Keratinocyte (primary cell): Measurements from ENCODE around the gene SLC7A14. TPM values are rescaled to one million over a fixed set of nuclear protein-coding genes. Genes with fewer than 3 reads are reported as not detected.

ENCODE experiments used
- DNase-seq: peaks from one replicate; pipeline ENCODE4 v3.0.0-alpha.2; 2011; ENCODE audit warnings: low read depth, missing footprints, low spot score
- FAIRE-seq: peaks from 2 replicates; lab custom pipeline; 2011; peaks lifted over from hg19 to GRCh38; lab: Jason Lieb, UNC
- H2AFZ ChIP-seq: 2 replicates; pipeline ENCODE4 v1.6.0; 2012; ENCODE audit warnings: low read length, control low read depth, inconsistent platforms; ENCODE audit not compliant: control insufficient read depth
- H3K27ac ChIP-seq: 2 replicates; pipeline ENCODE4 v1.5.1; 2011; ENCODE audit warnings: low read length; ENCODE audit not compliant: control insufficient read depth, insufficient read depth
- H3K27me3 ChIP-seq: 3 replicates; pipeline ENCODE4 v1.6.0; 2011; ENCODE audit warnings: low read length; ENCODE audit not compliant: control insufficient read depth, insufficient read depth; ENCODE audit errors: extremely low read depth
- H3K36me3 ChIP-seq, 2 experiments: 2 replicates in 1 of 2; 3 replicates in 1 of 2; pipeline ENCODE4 v1.5.1; 2011; ENCODE audit warnings: low read length in 2 of 2, mild to moderate bottlenecking in 1 of 2; ENCODE audit not compliant: control insufficient read depth in 2 of 2, insufficient read depth in 2 of 2; ENCODE audit errors: extremely low read depth in 1 of 2
- H3K4me1 ChIP-seq: 3 replicates; pipeline ENCODE4 v1.5.1; 2011; ENCODE audit warnings: low read length; ENCODE audit not compliant: control insufficient read depth, insufficient read depth; ENCODE audit errors: extremely low read depth
- H3K4me2 ChIP-seq: 3 replicates; pipeline ENCODE4 v1.6.0; 2011; ENCODE audit warnings: low read depth, low read length; ENCODE audit not compliant: control insufficient read depth, insufficient read depth; ENCODE audit errors: extremely low read depth
- H3K4me3 ChIP-seq, 3 experiments: fragments of 200-600 bp in 1 of 3; sonication (generic) in 1 of 3; 2 replicates in 2 of 3; 3 replicates in 1 of 3; pipeline ENCODE4 v1.5.1; 2011 to 2016; ENCODE audit warnings: low read length in 3 of 3, mild to moderate bottlenecking in 3 of 3, control low read depth in 2 of 3, inconsistent platforms in 1 of 3, low read depth in 1 of 3, mixed read lengths in 1 of 3, mixed run types in 1 of 3, moderate library complexity in 1 of 3; ENCODE audit not compliant: control insufficient read depth in 2 of 3, insufficient read depth in 2 of 3; ENCODE audit errors: extremely low read depth in 1 of 3
- H3K79me2 ChIP-seq: 2 replicates; pipeline ENCODE4 v1.6.0; 2012; ENCODE audit warnings: low read length; ENCODE audit not compliant: control insufficient read depth, insufficient read depth
- H3K9ac ChIP-seq: 3 replicates; pipeline ENCODE4 v1.6.0; 2011; ENCODE audit warnings: low read length; ENCODE audit not compliant: control insufficient read depth, insufficient read depth; ENCODE audit errors: extremely low read depth
- H3K9me1 ChIP-seq: 3 replicates; pipeline ENCODE4 v1.6.0; 2011; ENCODE audit warnings: low read length; ENCODE audit not compliant: control insufficient read depth, insufficient read depth; ENCODE audit errors: extremely low read depth
- H3K9me3 ChIP-seq: 2 replicates; pipeline ENCODE4 v1.5.1; 2012; ENCODE audit warnings: low read depth, low read length; ENCODE audit not compliant: control insufficient read depth
- H4K20me1 ChIP-seq: 3 replicates; pipeline ENCODE4 v1.6.0; 2011; ENCODE audit warnings: low read length; ENCODE audit not compliant: control insufficient read depth, insufficient read depth; ENCODE audit errors: extremely low read depth
- CTCF ChIP-seq, 3 experiments: IDR thresholded peaks in 1 of 3; conservative IDR thresholded peaks in 1 of 3; optimal IDR thresholded peaks in 1 of 3; 2 replicates in 2 of 3; 3 replicates in 1 of 3; pipeline versions ENCODE3 to v1.5.1; 2011; ENCODE audit warnings: low read length in 3 of 3, mild to moderate bottlenecking in 3 of 3, moderate library complexity in 2 of 3, control low read depth in 1 of 3, inconsistent platforms in 1 of 3; ENCODE audit not compliant: insufficient read depth in 2 of 3; ENCODE audit errors: extremely low read depth in 1 of 3
- EZH2 ChIP-seq: IDR thresholded peaks from one replicate; pipeline ENCODE4 v1.6.1; 2012; ENCODE audit warnings: inconsistent platforms, mild to moderate bottlenecking, low read length, moderate library complexity
- dilution Hi-C: fragments of 300-500 bp; cut with MboI; formaldehyde crosslinking; loops from one replicate; pipeline ENCODE4 v1.7.0; 2020; ENCODE audit warnings: low sequenced_read_pairs; ENCODE audit not compliant: extremely low pct_ligation_motif_present
- polyA plus RNA-seq, 5 experiments: library from polyadenylated mRNA; depleted of rRNA in 3 of 5; stranded (reverse) in 3 of 5; stranded (forward) in 1 of 5; unstranded in 1 of 5; fragments of >200 nt; gene quantifications; 1 replicate in 1 of 5; 2 replicates in 3 of 5; 3 replicates in 1 of 5; pipeline versions ENCODE4 v1.2.1 to v1.2.3, GENCODE V29; 2011 to 2012; ENCODE audit warnings: missing spikeins in 2 of 5, low read depth in 1 of 5, low replicate concordance in 1 of 5

Gene SLC7A14
- polyA plus RNA-seq, 1 donor (not counting 4 experiments of a cell fraction or from before 2014, with no cell fraction given), result not detected

- H3K27me3 ChIP-seq, result no peaks in the 10 kb centered on the region
- H3K36me3 ChIP-seq, result no peaks in the 10 kb centered on the region
- dilution Hi-C loops, result no loop called here
- no peak overlapping the region for H3K9ac ChIP-seq
- FAIRE-seq, result no peak
- H3K9me1 ChIP-seq, result no peaks in the 10 kb centered on the region
- DNase-seq, result no peak
- H3K4me1 ChIP-seq, result peaks cover 2% of the 10 kb centered on the region
- H4K20me1 ChIP-seq, result no peaks in the 10 kb centered on the region
- no peak overlapping the region for H3K4me2 ChIP-seq
- H3K27ac ChIP-seq, result no peak overlapping the region
- no peaks in the 10 kb centered on the region for H3K9me3 ChIP-seq
- H2AFZ ChIP-seq, result no peak overlapping the region
- no peak overlapping the region for H3K4me3 ChIP-seq
- no peak for TF ChIP-seq CTCF (optimal IDR thresholded peaks at IDR 0.05 in 1 of 3, IDR thresholded peaks at IDR 0.05 in 1 of 3, conservative IDR thresholded peaks at IDR 0.05 in 1 of 3; ENCODE audit: extremely low read depth in 1 of 3, insufficient read depth in 2 of 3, low read length in 3 of 3)
- no peaks in the 10 kb centered on the region for H3K79me2 ChIP-seq
Measured at GRCh38 chr3:170513642-170514041, 72.2 kb downstream of the SLC7A14 start.

- H3K4me2 ChIP-seq, result no peak overlapping the region
- FAIRE-seq (no peak), DNase-seq (no peak)
- H3K9ac ChIP-seq, result no peak overlapping the region
- H3K9me3 ChIP-seq, result no peaks in the 10 kb centered on the region
- TF ChIP-seq EZH2, result no peak
- no peak for TF ChIP-seq CTCF (optimal IDR thresholded peaks at IDR 0.05 in 1 of 3, IDR thresholded peaks at IDR 0.05 in 1 of 3, conservative IDR thresholded peaks at IDR 0.05 in 1 of 3; ENCODE audit: extremely low read depth in 1 of 3, insufficient read depth in 2 of 3, low read length in 3 of 3)
- H3K4me3 ChIP-seq, result no peak overlapping the region
- no peaks in the 10 kb centered on the region for H3K9me1 ChIP-seq
- no peaks in the 10 kb centered on the region for H3K79me2 ChIP-seq
- H2AFZ ChIP-seq, result no peak overlapping the region
- dilution Hi-C loops, result no loop called here
- no peaks in the 10 kb centered on the region for H3K36me3 ChIP-seq
- no peak overlapping the region for H3K27ac ChIP-seq
- no peaks in the 10 kb centered on the region for H3K27me3 ChIP-seq
- H4K20me1 ChIP-seq, result no peaks in the 10 kb centered on the region
- no peaks in the 10 kb centered on the region for H3K4me1 ChIP-seq
Measured at GRCh38 chr3:170511371-170511770, 74.5 kb downstream of the SLC7A14 start.
